ENCODE measurements around the gene RCN2. TPM values are rescaled to one million over a fixed set of nuclear protein-coding genes. Genes with fewer than 3 reads are reported as not detected.

The RCN2 gene
- total RNA-seq, 2 donors from 2014 or later, result 20.9 to 26.7 TPM

Other genes starting within 250 kb of the RCN2 start
- 10 to 100 TPM; 28.9 to 30.1 TPM for gene SCAPER, start 26.4 kb upstream of the RCN2 start, total RNA-seq
- gene PSTPIP1, start 63.4 kb downstream of the RCN2 start, total RNA-seq, result 10 to 100 TPM in 1 of 2 donors, 1 to 10 TPM in 1; 6.1 to 14.1 TPM
- 100 to 1,000 TPM; 143 to 151 TPM for gene TSPAN3, start 139.4 kb downstream of the RCN2 start, total RNA-seq